ENCODE measurements around the gene TM7SF3.

The TM7SF3 gene

DNA sequence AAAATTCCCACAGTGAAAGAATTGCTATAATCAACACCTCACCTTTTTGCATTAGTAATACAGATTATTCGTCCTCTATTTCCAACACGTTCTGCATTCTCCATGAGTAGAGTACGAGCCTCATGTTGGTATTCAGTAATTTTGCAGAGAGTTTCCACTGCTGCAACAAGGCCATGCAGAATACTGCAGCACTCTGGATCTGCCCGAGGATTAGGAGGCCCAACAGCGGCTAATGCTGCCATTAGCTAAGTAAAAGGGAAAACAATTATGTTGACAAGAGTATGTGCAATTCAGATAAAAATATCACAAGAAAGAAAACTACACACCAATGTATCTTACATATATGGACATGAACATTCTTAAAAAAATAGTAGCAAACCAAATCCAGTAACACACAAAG is 85.5 kb downstream of the TM7SF3 start:
- no peak for ATAC-seq
- TF ChIP-seq ZNF8 (CRISPR knock-in tag; IDR thresholded peaks at IDR 0.05) (no peak), ESRRG (CRISPR knock-in tag; IDR thresholded peaks at IDR 0.05) (no peak), ZNF565 (CRISPR knock-in tag; conservative IDR thresholded peaks at IDR 0.05; ENCODE audit: low read depth) (no peak), RARB (CRISPR knock-in tag; IDR thresholded peaks at IDR 0.05) (no peak), SNAI2 (CRISPR knock-in tag; IDR thresholded peaks at IDR 0.05) (no peak), ISL1 (CRISPR knock-in tag; IDR thresholded peaks at IDR 0.05) (no peak), ZFP3 (CRISPR knock-in tag; IDR thresholded peaks at IDR 0.05) (no peak), ZNF70 (CRISPR knock-in tag; IDR thresholded peaks at IDR 0.05) (no peak), PPARA (CRISPR knock-in tag; IDR thresholded peaks at IDR 0.05; ENCODE audit: borderline replicate concordance) (no peak), TCF4 (CRISPR knock-in tag; IDR thresholded peaks at IDR 0.05; ENCODE audit: borderline replicate concordance) (no peak), CSDC2 (CRISPR knock-in tag; IDR thresholded peaks at IDR 0.05) (no peak), ARNTL (CRISPR knock-in tag; IDR thresholded peaks at IDR 0.05; ENCODE audit: borderline replicate concordance, low read depth) (no peak), BACH2 (CRISPR knock-in tag; IDR thresholded peaks at IDR 0.05; ENCODE audit: borderline replicate concordance) (no peak)
- TF ChIP-seq, protein P1, sequence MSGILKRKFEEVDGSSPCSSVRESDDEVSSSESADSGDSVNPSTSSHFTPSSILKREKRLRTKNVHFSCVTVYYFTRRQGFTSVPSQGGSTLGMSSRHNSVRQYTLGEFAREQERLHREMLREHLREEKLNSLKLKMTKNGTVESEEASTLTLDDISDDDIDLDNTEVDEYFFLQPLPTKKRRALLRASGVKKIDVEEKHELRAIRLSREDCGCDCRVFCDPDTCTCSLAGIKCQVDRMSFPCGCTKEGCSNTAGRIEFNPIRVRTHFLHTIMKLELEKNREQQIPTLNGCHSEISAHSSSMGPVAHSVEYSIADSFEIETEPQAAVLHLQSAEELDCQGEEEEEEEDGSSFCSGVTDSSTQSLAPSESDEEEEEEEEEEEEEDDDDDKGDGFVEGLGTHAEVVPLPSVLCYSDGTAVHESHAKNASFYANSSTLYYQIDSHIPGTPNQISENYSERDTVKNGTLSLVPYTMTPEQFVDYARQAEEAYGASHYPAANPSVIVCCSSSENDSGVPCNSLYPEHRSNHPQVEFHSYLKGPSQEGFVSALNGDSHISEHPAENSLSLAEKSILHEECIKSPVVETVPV (CRISPR knock-in tag; IDR thresholded peaks at IDR 0.05) = no peak
- TF ChIP-seq, protein P2, sequence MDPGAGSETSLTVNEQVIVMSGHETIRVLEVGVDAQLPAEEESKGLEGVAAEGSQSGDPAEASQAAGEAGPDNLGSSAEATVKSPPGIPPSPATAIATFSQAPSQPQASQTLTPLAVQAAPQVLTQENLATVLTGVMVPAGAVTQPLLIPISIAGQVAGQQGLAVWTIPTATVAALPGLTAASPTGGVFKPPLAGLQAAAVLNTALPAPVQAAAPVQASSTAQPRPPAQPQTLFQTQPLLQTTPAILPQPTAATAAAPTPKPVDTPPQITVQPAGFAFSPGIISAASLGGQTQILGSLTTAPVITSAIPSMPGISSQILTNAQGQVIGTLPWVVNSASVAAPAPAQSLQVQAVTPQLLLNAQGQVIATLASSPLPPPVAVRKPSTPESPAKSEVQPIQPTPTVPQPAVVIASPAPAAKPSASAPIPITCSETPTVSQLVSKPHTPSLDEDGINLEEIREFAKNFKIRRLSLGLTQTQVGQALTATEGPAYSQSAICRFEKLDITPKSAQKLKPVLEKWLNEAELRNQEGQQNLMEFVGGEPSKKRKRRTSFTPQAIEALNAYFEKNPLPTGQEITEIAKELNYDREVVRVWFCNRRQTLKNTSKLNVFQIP (CRISPR knock-in tag; IDR thresholded peaks at IDR 0.05; ENCODE audit: borderline replicate concordance, low read depth) = no peak
- TF ChIP-seq, protein P3, sequence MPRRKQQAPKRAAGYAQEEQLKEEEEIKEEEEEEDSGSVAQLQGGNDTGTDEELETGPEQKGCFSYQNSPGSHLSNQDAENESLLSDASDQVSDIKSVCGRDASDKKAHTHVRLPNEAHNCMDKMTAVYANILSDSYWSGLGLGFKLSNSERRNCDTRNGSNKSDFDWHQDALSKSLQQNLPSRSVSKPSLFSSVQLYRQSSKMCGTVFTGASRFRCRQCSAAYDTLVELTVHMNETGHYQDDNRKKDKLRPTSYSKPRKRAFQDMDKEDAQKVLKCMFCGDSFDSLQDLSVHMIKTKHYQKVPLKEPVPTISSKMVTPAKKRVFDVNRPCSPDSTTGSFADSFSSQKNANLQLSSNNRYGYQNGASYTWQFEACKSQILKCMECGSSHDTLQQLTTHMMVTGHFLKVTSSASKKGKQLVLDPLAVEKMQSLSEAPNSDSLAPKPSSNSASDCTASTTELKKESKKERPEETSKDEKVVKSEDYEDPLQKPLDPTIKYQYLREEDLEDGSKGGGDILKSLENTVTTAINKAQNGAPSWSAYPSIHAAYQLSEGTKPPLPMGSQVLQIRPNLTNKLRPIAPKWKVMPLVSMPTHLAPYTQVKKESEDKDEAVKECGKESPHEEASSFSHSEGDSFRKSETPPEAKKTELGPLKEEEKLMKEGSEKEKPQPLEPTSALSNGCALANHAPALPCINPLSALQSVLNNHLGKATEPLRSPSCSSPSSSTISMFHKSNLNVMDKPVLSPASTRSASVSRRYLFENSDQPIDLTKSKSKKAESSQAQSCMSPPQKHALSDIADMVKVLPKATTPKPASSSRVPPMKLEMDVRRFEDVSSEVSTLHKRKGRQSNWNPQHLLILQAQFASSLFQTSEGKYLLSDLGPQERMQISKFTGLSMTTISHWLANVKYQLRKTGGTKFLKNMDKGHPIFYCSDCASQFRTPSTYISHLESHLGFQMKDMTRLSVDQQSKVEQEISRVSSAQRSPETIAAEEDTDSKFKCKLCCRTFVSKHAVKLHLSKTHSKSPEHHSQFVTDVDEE (CRISPR knock-in tag; IDR thresholded peaks at IDR 0.05) = no peak
